GM19372 (cell line): ENCODE measurements around the gene SPIB.
A peak's percentile ranks its signal among the peaks of the same experiment; 100 is the strongest.
"Not testable (repeated sequence)": the region's sequence is repeated elsewhere in the genome, so short reads cannot be mapped to it uniquely, and the experiment has no call there.

Experiments
- ATAC-seq: cut with Tn5 transposase; IDR thresholded peaks from one replicate; pipeline ENCODE4 v1.9.1; 2021; ENCODE audit warnings: mild to moderate bottlenecking, low read depth, moderate library complexity; ENCODE audit not compliant: unreplicated experiment

Gene SPIB

DNA sequence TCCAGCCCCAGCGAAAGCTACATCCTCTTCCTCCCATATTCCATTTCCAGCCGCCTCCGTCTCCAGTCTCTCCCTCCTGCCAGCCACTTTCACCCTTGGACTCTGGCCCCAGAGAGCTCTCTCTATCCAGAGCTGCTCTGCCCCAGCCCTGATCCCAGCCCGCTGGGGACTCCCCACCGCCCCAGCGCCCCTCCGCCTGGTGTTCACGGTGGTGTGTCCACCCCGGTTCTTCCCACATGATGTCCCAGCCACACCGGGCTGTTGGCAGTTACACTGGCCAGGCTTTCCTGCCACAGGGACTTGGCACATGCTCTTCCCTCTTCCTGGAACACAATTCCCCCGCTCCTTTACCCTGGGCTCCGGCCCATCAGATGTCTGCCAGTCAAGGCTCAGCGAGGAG, 46.3 kb downstream of the SPIB start:
- no peak for ATAC-seq

DNA sequence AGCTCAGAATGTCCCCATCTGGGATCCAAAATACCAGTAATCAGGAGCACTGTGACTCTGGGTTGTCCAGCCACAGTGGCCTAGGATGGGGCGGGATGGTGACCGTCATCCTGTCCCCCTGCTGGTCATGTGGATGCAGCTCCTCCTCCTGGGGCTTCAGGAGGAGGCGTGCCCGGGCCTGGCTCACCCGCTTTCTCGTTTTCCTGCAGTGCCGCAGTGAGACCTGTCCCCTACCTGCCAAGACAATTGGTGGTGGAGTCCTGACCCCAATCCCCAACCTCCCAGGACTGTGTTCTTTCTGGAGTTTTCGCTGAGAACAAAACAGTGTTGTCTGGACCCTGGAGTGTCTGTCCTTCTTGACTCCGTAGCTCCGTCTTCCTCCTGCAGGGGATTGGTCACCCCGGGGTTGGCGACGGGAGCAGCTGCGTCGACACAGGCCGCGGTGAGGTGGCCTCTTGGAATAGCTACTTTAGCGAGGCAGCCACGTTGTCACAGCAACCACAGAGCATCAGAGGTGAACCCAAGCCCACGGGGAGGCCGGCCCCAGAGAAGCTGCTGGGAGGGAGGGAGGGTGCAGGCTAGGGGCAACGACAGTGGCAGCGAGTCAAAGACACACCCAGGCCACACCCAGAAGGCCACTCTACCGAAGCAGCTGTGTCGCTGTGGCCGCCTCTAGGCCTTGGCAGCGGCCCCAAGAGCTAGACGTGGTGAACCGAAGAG, 47.4 kb downstream of the SPIB start:
- no peak for ATAC-seq

DNA sequence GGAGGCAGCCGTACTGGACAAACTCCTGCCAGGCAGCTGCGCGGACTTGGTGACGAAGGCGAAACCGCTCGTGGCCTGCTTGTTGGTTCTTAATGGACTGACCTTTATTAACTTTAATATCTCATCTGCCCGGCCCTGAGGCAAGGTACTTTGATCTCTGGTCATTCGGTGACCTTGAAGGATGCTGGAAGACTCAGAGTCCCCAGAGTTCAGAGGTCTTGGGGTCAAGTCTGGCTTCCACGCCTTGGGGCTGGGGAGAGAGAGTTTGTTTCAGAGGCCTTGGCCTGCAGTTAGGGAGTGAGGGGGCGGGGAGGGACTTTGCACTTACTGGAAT, 47.9 kb downstream of the SPIB start:
- ATAC-seq = no peak

DNA sequence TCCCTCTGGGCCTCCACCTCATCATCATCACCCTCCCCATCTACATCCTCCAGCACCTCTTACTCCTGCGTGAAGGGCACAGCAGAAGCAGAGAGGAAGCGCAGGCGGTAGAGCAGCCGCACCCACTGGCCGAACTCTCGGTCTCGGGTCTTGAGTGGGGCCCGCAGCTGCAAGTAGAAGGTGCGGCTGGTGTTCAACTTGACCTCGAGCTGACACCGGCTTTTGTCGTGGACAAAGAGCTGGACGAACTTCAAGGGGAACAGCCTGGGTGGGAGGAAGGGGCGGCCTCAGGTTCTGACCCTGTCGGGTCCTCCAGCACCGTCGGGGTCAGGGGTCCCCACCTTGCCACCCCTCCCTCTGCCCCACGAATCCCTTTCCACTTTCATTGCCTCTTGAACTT, 48.8 kb downstream of the SPIB start:
- ATAC-seq = no peak

DNA sequence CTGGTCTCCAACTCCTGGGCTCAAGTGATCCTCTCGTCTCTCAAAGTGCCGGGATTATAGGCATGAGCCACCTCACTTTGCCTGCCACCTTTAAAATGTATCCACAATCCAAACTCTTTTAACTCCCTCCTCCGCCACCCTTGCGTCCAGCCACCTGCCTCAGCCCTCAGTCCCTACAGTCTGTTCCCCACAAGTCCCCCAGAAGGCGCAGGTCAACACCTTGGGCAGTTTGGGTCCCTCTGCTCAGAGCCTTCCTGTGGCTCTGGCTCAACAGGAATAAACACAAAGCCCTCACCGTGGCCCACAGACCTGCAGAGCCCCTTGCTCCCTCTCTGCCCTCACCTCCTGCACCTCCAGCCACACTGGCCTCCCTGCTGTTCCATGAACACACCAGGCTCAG, 50.1 kb downstream of the SPIB start:
- no peak for ATAC-seq

DNA sequence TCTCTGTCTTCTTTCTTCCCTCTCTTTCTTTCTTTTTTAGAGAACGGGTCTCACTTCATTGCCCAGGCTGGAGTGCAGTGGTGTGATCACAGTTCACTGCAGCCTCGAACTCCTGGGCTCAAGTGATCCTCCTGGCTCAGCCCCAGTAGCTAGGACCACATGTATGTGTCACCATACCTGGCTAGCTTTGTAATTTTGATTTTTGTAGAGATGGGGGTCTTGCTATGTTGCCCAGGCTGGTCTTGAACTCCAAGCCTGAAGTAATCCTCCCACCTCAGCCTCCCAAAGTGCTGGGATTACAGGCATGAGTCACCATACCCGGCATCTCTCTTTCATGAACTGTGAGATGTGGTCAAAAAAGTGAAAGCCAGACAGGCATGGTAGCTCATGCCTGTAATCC, 54.6 kb downstream of the SPIB start:
- ATAC-seq = not testable (repeated sequence)

DNA sequence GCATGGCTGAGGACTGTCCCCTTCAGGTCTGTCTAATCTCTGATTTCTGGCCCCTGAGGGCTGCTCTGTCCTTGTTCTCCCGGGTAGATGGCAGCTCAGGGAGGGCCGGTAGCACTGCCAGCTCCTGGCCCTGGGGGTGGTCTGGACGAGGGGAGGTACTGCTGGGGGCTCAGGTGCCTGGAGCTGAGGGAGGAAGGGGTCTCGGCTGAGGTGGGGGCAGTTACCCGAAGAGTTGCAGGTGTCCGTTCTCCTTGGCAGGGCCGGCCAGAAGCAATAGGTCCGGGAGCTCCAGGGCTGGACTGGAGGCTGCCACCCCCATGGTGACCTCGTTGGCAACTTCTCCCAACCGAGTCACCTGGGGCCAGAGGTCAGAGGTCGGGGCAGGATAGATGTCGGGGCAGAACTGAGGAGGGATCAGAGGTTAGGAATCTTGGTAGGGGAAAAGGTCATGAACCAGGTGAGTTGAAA, 56.4 kb downstream of the SPIB start:
- ATAC-seq = no peak

DNA sequence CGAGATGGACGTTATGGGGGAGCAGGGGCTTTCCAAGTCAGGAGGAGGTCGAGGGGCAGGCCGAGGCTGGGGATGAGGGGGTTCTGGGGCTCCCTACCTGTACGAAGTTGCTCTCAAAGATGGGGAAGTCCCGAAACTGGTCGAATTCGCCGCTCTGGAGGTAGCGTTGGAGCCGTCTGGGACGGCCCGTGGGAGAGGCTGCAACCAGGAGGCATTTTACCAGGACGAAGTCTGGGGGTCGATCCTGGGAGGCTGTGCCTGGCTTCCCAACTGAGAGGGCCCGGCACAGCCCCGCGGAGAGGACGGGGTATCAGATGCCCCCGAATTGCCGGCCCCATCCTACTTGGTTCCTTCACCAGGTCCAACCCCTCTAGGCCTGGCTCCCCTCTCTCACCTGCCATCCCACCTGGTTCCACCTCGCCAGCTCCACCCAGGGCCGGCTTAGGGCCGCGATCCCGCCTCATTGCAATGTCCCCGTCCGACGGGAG, 57.0 kb downstream of the SPIB start:
- ATAC-seq = no peak

DNA sequence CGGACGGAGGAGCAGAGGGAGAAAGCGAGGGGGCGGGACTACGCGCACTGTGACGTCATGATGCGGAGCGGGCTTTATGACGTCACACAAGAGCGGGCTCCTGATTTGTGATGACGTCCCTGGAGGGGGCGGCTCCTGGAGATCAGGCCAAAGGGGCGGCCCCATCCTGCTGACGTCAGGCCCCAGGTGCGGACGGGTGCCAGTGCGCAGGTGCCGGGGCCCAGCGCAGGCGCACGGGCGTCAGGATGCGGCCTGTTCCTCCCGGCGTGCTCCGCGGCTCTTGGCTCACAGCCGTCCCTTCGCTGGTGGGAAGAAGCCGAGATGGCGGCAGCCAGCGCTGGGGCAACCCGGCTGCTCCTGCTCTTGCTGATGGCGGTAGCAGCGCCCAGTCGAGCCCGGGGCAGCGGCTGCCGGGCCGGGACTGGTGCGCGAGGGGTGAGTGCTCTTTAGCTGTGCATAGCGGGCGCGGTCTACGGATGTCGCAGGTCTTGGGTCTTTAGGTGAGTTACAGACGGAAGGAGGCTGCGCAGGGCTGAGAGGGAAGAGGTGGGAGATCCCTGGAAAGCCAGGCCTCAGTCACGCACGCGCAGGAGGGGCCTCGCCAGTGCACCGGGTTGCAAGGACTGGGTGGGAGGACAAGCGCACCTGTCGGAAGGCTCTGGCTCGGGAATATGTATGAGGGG, 57.6 kb downstream of the SPIB start, which contains the start of the genes EMC10 and GARIN5A:
Gene EMC10, plus strand, starts transcription at position 284 of the 683 bp plus-strand sequence. Its CDS starts 38 bp downstream, at position 322.
Gene GARIN5A, minus strand, starts transcription at position 625 of the 683 bp plus-strand sequence. Its CDS starts 460 bp downstream, at position 165.
- ATAC-seq = peak; percentile 84

DNA sequence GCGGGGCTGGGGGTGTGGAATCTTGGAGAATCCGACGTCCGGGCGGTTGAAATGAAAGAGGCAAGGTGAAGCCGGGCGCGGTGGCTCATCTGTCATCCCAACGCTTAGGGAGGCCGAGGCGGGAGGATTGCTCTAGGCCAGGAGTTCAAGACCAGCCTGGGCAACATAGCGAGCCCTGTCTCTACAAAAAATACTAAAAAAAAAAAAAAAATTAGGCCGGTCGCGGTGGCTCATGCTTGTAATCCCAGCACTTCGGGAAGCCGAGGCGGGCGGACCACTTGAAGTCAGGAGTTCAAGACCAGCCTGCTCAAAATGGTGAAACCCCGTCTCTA, 58.1 kb downstream of the SPIB start:
- no peak for ATAC-seq

DNA sequence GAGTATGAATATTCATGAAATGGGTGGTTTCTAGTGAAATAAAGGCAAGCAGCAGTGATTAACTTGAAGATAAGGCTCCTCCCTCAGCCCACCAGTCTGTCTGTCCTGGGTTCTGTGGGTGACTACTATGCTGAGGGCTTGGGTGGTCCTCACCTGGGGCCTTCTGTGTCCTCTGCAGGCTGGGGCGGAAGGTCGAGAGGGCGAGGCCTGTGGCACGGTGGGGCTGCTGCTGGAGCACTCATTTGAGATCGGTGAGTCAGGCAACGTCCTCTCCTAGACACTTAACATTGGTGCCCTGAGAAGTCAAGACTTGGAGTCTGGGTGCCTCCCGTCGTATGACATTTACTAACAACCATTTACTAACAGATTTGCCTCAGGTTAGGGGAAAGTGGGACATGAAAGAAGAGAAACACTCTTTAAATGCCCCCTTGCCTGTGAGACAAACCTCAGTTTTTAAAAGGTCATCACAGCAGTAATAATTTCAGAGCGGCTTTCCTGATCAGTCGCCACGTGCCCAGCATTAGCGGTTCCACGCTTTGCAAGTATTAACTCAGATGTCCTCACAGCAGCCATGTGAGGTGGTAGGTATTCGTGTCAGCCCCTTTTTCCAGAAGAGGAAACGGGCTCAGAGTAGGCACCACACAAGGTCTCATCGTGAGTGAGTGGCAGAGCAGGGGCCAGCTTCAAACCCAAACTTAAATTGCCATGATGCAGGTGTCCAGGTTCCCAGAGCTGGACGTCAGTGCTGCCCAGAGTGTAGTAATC, 59.2 kb downstream of the SPIB start:
- no peak for ATAC-seq

DNA sequence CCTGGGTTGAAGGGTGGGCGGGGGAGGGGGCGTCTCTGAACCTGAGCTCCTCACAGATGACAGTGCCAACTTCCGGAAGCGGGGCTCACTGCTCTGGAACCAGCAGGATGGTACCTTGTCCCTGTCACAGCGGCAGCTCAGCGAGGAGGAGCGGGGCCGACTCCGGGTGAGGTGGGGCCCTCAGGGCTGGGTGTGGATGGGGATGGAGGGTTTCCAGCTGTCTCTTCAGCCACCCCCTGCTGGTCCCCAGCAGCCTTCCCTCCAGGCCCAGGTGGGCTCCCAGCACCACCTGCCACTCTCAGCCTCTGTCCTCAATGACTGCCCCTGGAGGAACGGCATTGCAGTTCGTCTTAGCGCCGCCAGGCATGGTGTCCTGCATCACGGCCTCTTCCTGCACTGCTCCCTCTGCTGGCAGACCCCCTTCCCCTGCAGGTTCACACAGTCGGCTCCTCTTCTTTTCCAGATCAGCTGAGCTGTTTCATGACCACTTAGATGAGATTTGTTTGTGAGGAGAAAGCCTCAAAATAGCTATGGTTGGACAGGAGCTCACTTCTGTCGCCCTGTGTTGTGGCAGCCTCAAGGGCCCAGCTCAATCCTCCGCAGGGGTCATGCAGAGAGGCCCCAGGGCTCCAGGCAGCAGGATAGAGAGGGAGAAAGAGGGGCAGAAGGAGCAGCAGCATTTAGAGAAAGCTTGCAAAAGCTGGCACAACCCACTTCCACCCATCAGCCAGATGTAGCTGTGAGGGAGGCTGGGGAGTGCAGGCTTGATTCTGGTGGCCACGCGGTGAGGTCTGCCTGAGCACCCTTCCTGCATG, 60.4 kb downstream of the SPIB start:
- ATAC-seq = no peak

DNA sequence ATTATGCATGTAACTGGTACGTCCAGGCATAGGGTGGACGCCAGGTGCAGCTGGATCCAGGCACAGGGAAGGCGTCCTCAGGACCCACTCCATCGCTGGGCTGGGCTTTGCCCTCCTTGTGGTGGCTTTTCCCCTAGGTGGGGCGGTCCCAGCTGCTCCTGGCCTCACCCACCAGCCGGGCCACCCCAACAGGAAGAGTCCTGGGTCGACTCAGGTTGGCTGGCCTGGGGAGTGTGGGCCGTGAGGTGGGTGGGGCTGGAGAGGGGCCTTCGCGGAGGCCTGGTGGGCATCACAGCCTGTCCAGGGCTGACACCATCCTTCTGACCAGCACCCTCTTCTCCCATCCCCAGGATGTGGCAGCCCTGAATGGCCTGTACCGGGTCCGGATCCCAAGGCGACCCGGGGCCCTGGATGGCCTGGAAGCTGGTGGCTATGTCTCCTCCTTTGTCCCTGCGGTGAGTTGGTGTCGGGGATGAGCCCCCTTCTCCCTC, 61.1 kb downstream of the SPIB start:
- no peak for ATAC-seq

DNA sequence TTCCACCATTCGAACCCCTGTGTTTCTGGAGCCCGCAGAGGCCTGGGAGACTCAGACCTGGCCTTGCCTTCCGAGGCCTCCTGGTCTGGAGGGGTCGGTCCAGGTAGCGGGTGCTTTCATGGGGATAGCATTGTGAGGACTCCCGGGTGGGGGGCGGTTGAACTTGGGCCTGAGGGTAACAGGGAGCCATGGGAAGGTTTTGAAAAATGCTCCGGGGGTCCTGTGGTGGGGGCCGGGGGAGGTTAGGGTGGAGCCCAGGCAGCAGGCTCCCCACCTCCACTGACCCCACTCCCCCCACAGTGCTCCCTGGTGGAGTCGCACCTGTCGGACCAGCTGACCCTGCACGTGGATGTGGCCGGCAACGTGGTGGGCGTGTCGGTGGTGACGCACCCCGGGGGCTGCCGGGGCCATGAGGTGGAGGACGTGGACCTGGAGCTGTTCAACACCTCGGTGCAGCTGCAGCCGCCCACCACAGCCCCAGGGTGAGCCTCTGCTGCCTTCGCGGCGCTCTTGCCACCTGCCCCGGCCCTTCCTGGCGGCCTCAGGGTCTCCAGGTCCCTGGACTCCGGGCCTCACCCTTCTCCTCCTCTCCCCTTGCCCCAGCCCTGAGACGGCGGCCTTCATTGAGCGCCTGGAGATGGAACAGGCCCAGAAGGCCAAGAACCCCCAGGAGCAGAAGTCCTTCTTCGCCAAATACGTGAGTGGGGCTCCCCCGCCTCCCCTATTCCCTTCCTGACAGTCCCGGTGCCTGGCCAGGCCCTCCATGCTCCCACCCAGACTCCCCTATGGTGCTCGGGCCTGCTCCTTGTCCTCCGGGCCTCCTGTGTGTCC, 61.8 kb downstream of the SPIB start:
- no peak for ATAC-seq
